Measurements from ENCODE around the gene TPP1.

Gene TPP1

DNA sequence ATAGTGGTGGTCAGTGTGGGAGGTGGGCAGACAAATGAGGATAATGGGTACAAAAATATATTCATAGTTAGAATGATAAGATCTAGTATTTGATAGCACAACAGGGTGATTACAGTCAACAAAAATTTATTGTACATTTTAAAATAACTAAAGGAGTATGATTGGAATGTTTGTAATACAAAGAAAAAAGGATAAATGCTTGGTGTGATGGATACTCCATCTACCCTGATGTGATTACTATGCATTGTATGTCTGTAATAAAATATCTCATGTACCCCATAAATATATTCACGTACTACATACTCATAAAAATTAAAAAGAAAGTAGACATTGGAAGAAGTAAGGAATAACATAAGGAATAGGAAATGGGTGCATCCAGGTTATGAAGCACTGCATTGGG is 31.2 kb downstream of the TPP1 start:
- no peak overlapping the region for H3K4me3 ChIP-seq (replicated peaks; ENCODE audit: low read depth, low read length)
- no peak for DNase-seq (ENCODE audit: extremely low read depth, low read depth)
- TF ChIP-seq, protein P1, sequence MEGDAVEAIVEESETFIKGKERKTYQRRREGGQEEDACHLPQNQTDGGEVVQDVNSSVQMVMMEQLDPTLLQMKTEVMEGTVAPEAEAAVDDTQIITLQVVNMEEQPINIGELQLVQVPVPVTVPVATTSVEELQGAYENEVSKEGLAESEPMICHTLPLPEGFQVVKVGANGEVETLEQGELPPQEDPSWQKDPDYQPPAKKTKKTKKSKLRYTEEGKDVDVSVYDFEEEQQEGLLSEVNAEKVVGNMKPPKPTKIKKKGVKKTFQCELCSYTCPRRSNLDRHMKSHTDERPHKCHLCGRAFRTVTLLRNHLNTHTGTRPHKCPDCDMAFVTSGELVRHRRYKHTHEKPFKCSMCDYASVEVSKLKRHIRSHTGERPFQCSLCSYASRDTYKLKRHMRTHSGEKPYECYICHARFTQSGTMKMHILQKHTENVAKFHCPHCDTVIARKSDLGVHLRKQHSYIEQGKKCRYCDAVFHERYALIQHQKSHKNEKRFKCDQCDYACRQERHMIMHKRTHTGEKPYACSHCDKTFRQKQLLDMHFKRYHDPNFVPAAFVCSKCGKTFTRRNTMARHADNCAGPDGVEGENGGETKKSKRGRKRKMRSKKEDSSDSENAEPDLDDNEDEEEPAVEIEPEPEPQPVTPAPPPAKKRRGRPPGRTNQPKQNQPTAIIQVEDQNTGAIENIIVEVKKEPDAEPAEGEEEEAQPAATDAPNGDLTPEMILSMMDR (IDR thresholded peaks at IDR 0.05; ENCODE audit: low read depth, low read length, missing control alignments), result no peak

DNA sequence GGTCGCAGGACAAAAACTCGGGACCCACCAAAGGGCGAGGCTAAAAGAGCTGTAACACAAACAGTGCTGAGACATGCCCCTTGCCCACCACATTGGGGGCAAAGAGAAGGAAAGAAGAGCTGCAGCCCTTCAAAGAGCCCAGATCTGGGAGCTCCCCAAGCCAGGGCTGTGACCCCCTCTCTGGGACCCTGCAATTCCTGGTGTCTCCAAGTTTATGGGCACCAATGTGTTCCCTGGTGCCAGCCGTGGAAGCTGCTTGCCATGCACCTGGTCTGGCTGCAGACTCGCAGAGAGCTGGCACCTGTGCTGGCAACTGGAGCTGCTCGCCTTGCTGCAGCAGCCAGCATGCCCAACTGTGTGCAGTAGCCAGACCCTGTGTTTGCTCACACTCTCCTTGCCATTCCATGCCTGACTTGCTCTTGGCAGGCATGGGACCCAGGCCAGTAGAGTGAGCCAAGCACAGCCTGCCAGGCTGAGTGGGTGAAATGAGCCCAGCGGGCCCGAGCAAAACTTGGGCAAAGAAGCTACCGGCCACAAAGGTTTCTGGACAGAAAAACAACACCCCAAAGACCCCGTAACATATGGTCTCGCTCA is 31.8 kb downstream of the TPP1 start:
- no peak for DNase-seq (ENCODE audit: extremely low read depth, low read depth)
- TF ChIP-seq, protein P1 (IDR thresholded peaks at IDR 0.05; ENCODE audit: low read depth, low read length, missing control alignments), result no peak

DNA sequence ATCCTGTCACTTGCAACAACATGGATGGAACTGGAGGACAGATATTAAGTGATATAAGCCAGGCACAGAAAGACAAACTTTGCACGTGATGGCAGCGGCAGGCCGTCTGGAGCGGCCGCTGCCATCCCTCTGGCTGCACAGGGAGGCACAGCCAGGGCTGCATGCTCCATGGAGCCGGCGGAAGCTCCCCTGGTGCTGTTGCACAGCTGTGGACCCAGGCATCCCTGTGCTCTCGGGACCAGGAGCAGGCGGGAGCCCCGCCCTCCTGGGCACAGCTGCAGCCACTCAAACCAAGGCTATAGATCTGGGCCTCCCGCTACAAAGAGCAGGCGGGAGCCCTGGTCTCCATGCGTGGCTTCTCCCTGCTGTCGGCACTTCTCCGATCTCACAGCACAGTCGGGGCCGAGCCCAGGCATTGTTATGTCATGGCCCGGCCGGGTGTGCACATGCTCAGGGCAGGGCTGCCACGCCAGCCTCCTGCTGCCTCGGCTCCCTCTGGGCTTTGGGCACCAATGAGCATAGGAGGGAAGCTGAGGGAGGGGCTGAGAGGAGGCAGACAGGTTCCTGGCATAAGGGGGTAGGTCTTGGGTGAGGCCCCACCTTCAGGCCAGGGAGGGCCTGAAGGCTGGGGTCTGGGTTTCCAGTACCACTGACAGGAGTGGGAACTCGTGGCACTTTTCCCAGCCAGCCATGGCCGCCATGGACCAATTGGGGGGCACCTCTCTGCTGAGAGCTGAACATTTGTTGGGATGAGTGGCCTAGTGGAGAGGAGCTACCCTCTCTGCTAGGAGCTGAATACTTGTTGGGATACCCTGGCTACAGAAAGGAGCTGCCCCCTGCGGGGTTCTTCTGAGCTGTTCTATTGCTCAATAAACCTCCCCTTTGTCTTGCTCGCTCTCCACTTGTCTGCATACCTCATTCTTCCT is 32.5 kb downstream of the TPP1 start:
- TF ChIP-seq, protein P1 (IDR thresholded peaks at IDR 0.05; ENCODE audit: low read depth, low read length, missing control alignments), result no peak
- DNase-seq (ENCODE audit: extremely low read depth, low read depth), result no peak
- no peak overlapping the region for H3K4me3 ChIP-seq (replicated peaks; ENCODE audit: low read depth, low read length)

More for the DNA sequence above, 31.8 kb downstream of the TPP1 start:
- no peak overlapping the region for H3K4me3 ChIP-seq (replicated peaks; ENCODE audit: low read depth, low read length)

DNA sequence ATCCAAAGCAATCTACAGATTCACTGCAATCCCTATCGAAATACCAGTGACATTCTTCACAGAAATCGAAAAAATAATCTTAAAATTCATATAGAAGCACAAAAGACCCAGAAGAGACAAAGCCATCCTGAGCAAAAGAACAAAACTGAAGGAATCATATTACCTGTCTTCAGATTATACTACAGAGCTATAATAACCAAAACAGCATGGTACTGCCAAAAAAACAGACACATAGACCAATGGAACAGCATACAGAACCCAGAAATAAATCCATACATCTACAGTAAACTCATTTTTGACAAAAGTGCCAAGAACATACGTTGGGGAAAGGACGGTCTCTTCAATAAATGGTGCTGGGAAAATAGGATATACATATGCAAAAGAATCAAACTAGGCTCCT is 34.7 kb downstream of the TPP1 start:
- no peak overlapping the region for H3K4me3 ChIP-seq (replicated peaks; ENCODE audit: low read depth, low read length)
- DNase-seq (ENCODE audit: extremely low read depth, low read depth), result no peak
- TF ChIP-seq, protein P1 (IDR thresholded peaks at IDR 0.05; ENCODE audit: low read depth, low read length, missing control alignments), result no peak

DNA sequence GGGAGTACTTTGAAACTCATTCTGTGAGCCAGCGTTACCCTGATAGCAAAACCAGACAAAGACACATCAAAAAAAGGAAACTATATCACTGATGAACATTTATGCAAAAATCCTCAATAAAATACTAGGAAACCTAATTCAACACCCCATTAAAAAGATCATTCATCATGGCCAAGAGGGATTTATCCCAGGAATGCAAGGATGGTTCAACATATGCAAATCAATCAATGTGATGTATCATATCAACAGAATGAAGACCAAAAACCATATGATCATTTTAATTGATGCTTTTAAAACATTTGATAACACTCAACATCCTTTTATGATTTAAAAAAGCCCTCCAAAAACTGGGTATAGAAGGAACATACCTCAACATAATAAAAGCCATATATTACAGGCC is 35.6 kb downstream of the TPP1 start:
- H3K4me3 ChIP-seq (replicated peaks; ENCODE audit: low read depth, low read length), result no peak overlapping the region
- TF ChIP-seq, protein P1 (IDR thresholded peaks at IDR 0.05; ENCODE audit: low read depth, low read length, missing control alignments), result no peak
- no peak for DNase-seq (ENCODE audit: extremely low read depth, low read depth)

DNA sequence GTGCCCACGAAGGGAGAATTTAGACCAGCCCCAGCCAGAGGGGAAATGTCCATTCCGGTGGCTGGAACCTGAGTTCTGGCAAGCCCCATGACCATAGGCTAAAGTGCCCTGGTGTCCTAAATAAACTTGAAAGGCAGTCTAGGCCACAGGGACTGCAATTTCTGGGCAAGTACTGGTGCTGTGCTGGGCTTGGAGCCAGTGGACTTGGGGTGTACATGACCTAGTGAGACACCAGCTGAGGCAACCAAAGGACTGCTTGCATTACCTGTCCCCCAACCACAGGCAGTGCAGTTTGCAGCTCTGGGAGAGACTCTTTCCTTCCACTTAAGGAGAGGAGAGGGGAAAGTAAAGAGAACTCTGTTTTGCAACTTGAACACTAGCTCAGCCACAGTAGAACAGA is 39.5 kb downstream of the TPP1 start:
- no peak overlapping the region for H3K4me3 ChIP-seq (replicated peaks; ENCODE audit: low read depth, low read length)
- DNase-seq (ENCODE audit: extremely low read depth, low read depth), result no peak
- TF ChIP-seq, protein P1 (IDR thresholded peaks at IDR 0.05; ENCODE audit: low read depth, low read length, missing control alignments), result no peak

Data from HFF-Myc (cell line).